H1 (cell line): ENCODE measurements around the gene CNN3. TPM values are rescaled to one million over a fixed set of nuclear protein-coding genes. Genes with fewer than 3 reads are reported as not detected.

ENCODE experiments used
- CTCF ChIA-PET: fragments of 300-600 bp; sonication (Branson Sonifier 250); formaldehyde crosslinking; loops from one replicate; lab custom pipeline; 2021; ENCODE audit not compliant: partially characterized antibody; lab: Charles Lee
- POLR2A ChIA-PET: fragments of 300-600 bp; sonication (Branson Sonifier 250); formaldehyde crosslinking; loops from one replicate; lab custom pipeline; 2021; ENCODE audit warnings: inconsistent platforms; ENCODE audit not compliant: partially characterized antibody; lab: Charles Lee
- DNase-seq, 2 experiments: peaks; one replicate each; pipeline versions ENCODE4 v3.0.0 to v3.0.0-alpha.2; 2010 to 2022; ENCODE audit warnings: low spot score in 2 of 2, low read depth in 1 of 2, mixed read lengths in 1 of 2
- FAIRE-seq: peaks from 2 replicates; lab custom pipeline; 2011; peaks lifted over from hg19 to GRCh38; lab: Jason Lieb, UNC
- H2AFZ ChIP-seq: 2 replicates; pipeline ENCODE4 v1.8.1; 2012; ENCODE audit warnings: low read length, inconsistent platforms
- H2AK5ac ChIP-seq: 2 replicates; pipeline ENCODE4 v1.6.1; 2013; ENCODE audit warnings: low read depth, low read length
- H2BK120ac ChIP-seq: replicated peaks from 2 replicates; pipeline ENCODE3; 2013; ENCODE audit warnings: low read depth, low read length, inconsistent platforms
- H2BK12ac ChIP-seq: 2 replicates; pipeline ENCODE4 v1.6.1; 2013; ENCODE audit warnings: low read depth, low read length
- H2BK15ac ChIP-seq: 2 replicates; pipeline ENCODE4 v1.6.1; 2013; ENCODE audit warnings: low read length
- H2BK20ac ChIP-seq: 2 replicates; pipeline ENCODE4 v1.6.1; 2013; ENCODE audit warnings: low read length
- H2BK5ac ChIP-seq: 2 replicates; pipeline ENCODE4 v1.6.1; 2013; ENCODE audit warnings: low read depth, low read length
- H3K14ac ChIP-seq: 2 replicates; pipeline ENCODE4 v1.6.1; 2013; ENCODE audit warnings: inconsistent platforms; ENCODE audit not compliant: insufficient read length
- H3K18ac ChIP-seq: 2 replicates; pipeline ENCODE4 v1.6.1; 2013; ENCODE audit warnings: low read length; ENCODE audit errors: extremely low read depth
- H3K23ac ChIP-seq: 2 replicates; pipeline ENCODE4 v1.6.1; 2013; ENCODE audit warnings: inconsistent platforms; ENCODE audit not compliant: insufficient read length
- H3K23me2 ChIP-seq: 2 replicates; pipeline ENCODE4 v1.6.1; 2013; ENCODE audit warnings: low read depth, low read length
- H3K27ac ChIP-seq: 2 replicates; pipeline ENCODE4 v1.6.1; 2011; ENCODE audit warnings: low read depth, low read length, inconsistent platforms
- H3K27me3 ChIP-seq, 4 experiments: replicated peaks in 1 of 4; 1 replicate in 1 of 4; 2 replicates in 3 of 4; pipeline versions ENCODE4 v1.6.1 to v1.8.1; 2011 to 2013; ENCODE audit warnings: low read length in 3 of 4, mild to moderate bottlenecking in 3 of 4, inconsistent platforms in 2 of 4, mixed read lengths in 2 of 4, moderate library complexity in 1 of 4; ENCODE audit not compliant: control insufficient read depth in 3 of 4, insufficient read depth in 3 of 4; ENCODE audit errors: extremely low read depth in 1 of 4
- H3K36me3 ChIP-seq, 4 experiments: 2 replicates each; pipeline versions ENCODE4 v1.6.1 to v1.8.1; 2011 to 2013; ENCODE audit warnings: mild to moderate bottlenecking in 4 of 4, low read length in 3 of 4, moderate library complexity in 2 of 4, control low read depth in 1 of 4, inconsistent platforms in 1 of 4; ENCODE audit not compliant: insufficient read depth in 4 of 4, control insufficient read depth in 2 of 4
- H3K4ac ChIP-seq: replicated peaks from 2 replicates; pipeline ENCODE3; 2013; ENCODE audit warnings: low read length, low read depth, mixed read lengths, inconsistent platforms; ENCODE audit not compliant: insufficient read length
- H3K4me1 ChIP-seq, 4 experiments: replicated peaks in 1 of 4; 1 replicate in 1 of 4; 2 replicates in 3 of 4; pipeline versions ENCODE4 v1.6.1 to v1.8.1; 2011 to 2013; ENCODE audit warnings: low read length in 3 of 4, inconsistent platforms in 2 of 4, mixed read lengths in 1 of 4; ENCODE audit not compliant: insufficient read depth in 4 of 4, control insufficient read depth in 3 of 4
- H3K4me2 ChIP-seq, 2 experiments: 2 replicates each; pipeline versions ENCODE4 v1.6.1 to v1.8.1; 2011 to 2013; ENCODE audit warnings: low read depth in 2 of 2, low read length in 2 of 2, control low read depth in 1 of 2, inconsistent platforms in 1 of 2, mild to moderate bottlenecking in 1 of 2; ENCODE audit not compliant: insufficient read depth in 1 of 2
- H3K4me3 ChIP-seq, 4 experiments: fragments of 200-600, 300-600 bp in 1 of 4; sonication (generic), shearing (Covaris generic), sonication (Bioruptor Twin) in 1 of 4; 2 replicates each; pipeline versions ENCODE4 v1.5.1 to v1.8.1; 2011 to 2016; ENCODE audit warnings: low read length in 4 of 4, low read depth in 3 of 4, control low read depth in 2 of 4, inconsistent platforms in 2 of 4, mild to moderate bottlenecking in 2 of 4, mixed read lengths in 1 of 4, moderate library complexity in 1 of 4; ENCODE audit not compliant: insufficient read depth in 2 of 4; ENCODE audit errors: extremely low read depth in 1 of 4
- H3K56ac ChIP-seq: replicated peaks from 2 replicates; pipeline ENCODE3; 2013; ENCODE audit warnings: low read depth, mild to moderate bottlenecking, mixed read lengths, low read length, inconsistent platforms; ENCODE audit not compliant: insufficient read length
- H3K79me1 ChIP-seq: 2 replicates; pipeline ENCODE4 v1.6.1; 2013; ENCODE audit warnings: low read depth, low read length, control low read depth
- H3K79me2 ChIP-seq, 2 experiments: 2 replicates each; pipeline versions ENCODE4 v1.6.1 to v1.8.1; 2012 to 2013; ENCODE audit warnings: low read length in 2 of 2, mild to moderate bottlenecking in 2 of 2, inconsistent platforms in 1 of 2; ENCODE audit not compliant: insufficient read depth in 2 of 2, control insufficient read depth in 1 of 2
- H3K9ac ChIP-seq, 4 experiments: replicated peaks in 1 of 4; 1 replicate in 1 of 4; 2 replicates in 3 of 4; pipeline versions ENCODE4 v1.6.1 to v1.8.1; 2011 to 2013; ENCODE audit warnings: low read depth in 3 of 4, low read length in 3 of 4, control low read depth in 2 of 4, mild to moderate bottlenecking in 2 of 4, moderate library complexity in 2 of 4, inconsistent platforms in 1 of 4; ENCODE audit errors: extremely low read depth in 1 of 4
- H3K9me3 ChIP-seq, 2 experiments: 2 replicates each; pipeline versions ENCODE4 v1.6.1 to v1.8.1; 2012 to 2013; ENCODE audit warnings: mild to moderate bottlenecking in 2 of 2, moderate library complexity in 2 of 2, control low read depth in 1 of 2, inconsistent platforms in 1 of 2, low read depth in 1 of 2, low read length in 1 of 2, mixed read lengths in 1 of 2; ENCODE audit not compliant: insufficient read depth in 2 of 2
- H4K20me1 ChIP-seq, 2 experiments: replicated peaks in 1 of 2; 2 replicates each; pipeline versions ENCODE3 to v1.8.1; 2011 to 2013; ENCODE audit warnings: inconsistent platforms in 2 of 2, low read length in 2 of 2, mild to moderate bottlenecking in 1 of 2; ENCODE audit not compliant: insufficient read depth in 2 of 2, control insufficient read depth in 1 of 2
- H4K5ac ChIP-seq: 2 replicates; pipeline ENCODE4 v1.6.1; 2013; ENCODE audit warnings: low read length, low read depth, mixed read lengths, inconsistent platforms; ENCODE audit not compliant: insufficient read length
- H4K8ac ChIP-seq: 2 replicates; pipeline ENCODE4 v1.8.0; 2013; ENCODE audit warnings: mild to moderate bottlenecking, moderate library complexity, low read length, inconsistent platforms; ENCODE audit not compliant: insufficient read depth; ENCODE audit errors: extremely low read depth
- H4K91ac ChIP-seq: replicated peaks from 2 replicates; pipeline ENCODE3; 2013; ENCODE audit warnings: low read length, mixed read lengths, inconsistent platforms; ENCODE audit not compliant: insufficient read length
- JUND ChIP-seq: IDR thresholded peaks from 2 replicates; pipeline ENCODE4 v1.6.1; 2011; ENCODE audit warnings: mild to moderate bottlenecking, improper control_type of control experiment, low read length
- NRF1 ChIP-seq: IDR thresholded peaks from 2 replicates; pipeline ENCODE4 v1.6.1; 2011; ENCODE audit warnings: mild to moderate bottlenecking, low read depth, low read length, improper control_type of control experiment
- POLR2A ChIP-seq, 2 experiments: IDR thresholded peaks; 1 replicate in 1 of 2; 2 replicates in 1 of 2; pipeline ENCODE4 v1.6.1; 2011; ENCODE audit warnings: low read depth in 2 of 2, low read length in 2 of 2, mild to moderate bottlenecking in 2 of 2; ENCODE audit errors: control extremely low read depth in 1 of 2
- POLR2AphosphoS5 ChIP-seq: IDR thresholded peaks from 2 replicates; pipeline ENCODE4 v1.6.1; 2011; ENCODE audit warnings: low read depth, low read length
- RBBP5 ChIP-seq: IDR thresholded peaks from 2 replicates; pipeline ENCODE4 v1.7.1; 2012; ENCODE audit warnings: low read depth, mild to moderate bottlenecking, inconsistent platforms, low read length, moderate library complexity, borderline replicate concordance
- SIN3A ChIP-seq, 2 experiments: IDR thresholded peaks in 1 of 2; conservative IDR thresholded peaks in 1 of 2; 2 replicates each; pipeline ENCODE4 v1.6.1; 2011 to 2012; ENCODE audit warnings: low read length in 2 of 2, improper control_type of control experiment in 1 of 2, low read depth in 1 of 2, mild to moderate bottlenecking in 1 of 2
- SIRT6 ChIP-seq: IDR thresholded peaks from one replicate; pipeline ENCODE4 v1.7.1; 2012; ENCODE audit warnings: low read length, inconsistent platforms
- SP4 ChIP-seq: IDR thresholded peaks from 2 replicates; pipeline ENCODE4 v1.6.1; 2012; ENCODE audit warnings: low read length, inconsistent platforms
- TAF1 ChIP-seq: IDR thresholded peaks from 2 replicates; pipeline ENCODE4 v1.6.1; 2011; ENCODE audit warnings: mild to moderate bottlenecking, low read depth, low read length
- TAF7 ChIP-seq: optimal IDR thresholded peaks from 2 replicates; pipeline ENCODE3; 2011; ENCODE audit warnings: low read depth, mild to moderate bottlenecking, inconsistent platforms, low read length, moderate library complexity, borderline replicate concordance
- TCF12 ChIP-seq: IDR thresholded peaks from 2 replicates; pipeline ENCODE4 v1.6.1; 2011; ENCODE audit warnings: low read depth, mild to moderate bottlenecking, low read length
- TEAD4 ChIP-seq: IDR thresholded peaks from 2 replicates; pipeline ENCODE4 v1.6.1; 2012; ENCODE audit warnings: low read depth, low read length, inconsistent platforms, mixed read lengths
- WGBS, 2 experiments: shearing (Covaris generic) in 1 of 2; methylation state at CpG; one replicate each; pipeline versions ENCODE4 v1.1.6 to v1.1.7; 2013 to 2015; ENCODE audit warnings: low lambda C conversion rate in 2 of 2, mixed read lengths in 2 of 2, inconsistent platforms in 1 of 2, low coverage in 1 of 2, missing lambda C conversion rate in 1 of 2; ENCODE audit not compliant: insufficient replicate concordance in 2 of 2, insufficient coverage in 1 of 2, insufficient read length in 1 of 2; ENCODE audit errors: extremely low coverage in 1 of 2, missing lambda C conversion rate in 1 of 2; 5-methylcytosine and 5-hydroxymethylcytosine counted together
- polyA plus RNA-seq, 7 experiments: library from polyadenylated mRNA; depleted of rRNA in 3 of 7; stranded (reverse) in 5 of 7; unstranded in 2 of 7; fragments of >200 nt in 5 of 7; fragments of 200-250 nt in 2 of 7; gene quantifications; 1 replicate in 5 of 7; 2 replicates in 1 of 7; 4 replicates in 1 of 7; pipeline versions ENCODE4 v1.2.1 to v1.2.3, GENCODE V29; 2011 to 2013; ENCODE audit warnings: missing spikeins in 2 of 7, mixed read lengths in 2 of 7
- total RNA-seq: library from RNA; stranded (reverse); fragmentation: NEBNext Ultra II Directional; extraction: Animal tissue kit (Norgen Biotek cat#: 25700); gene quantifications from 2 replicates; pipeline ENCODE4 v1.2.1, GENCODE V29; 2021
- TF ChIP-seq, protein P1 (sequence below): IDR thresholded peaks from 2 replicates; pipeline ENCODE4 v1.6.1; 2012; ENCODE audit warnings: inconsistent platforms
- TF ChIP-seq, protein P2 (sequence below): IDR thresholded peaks from 2 replicates; pipeline ENCODE4 v1.6.1; 2012; ENCODE audit warnings: inconsistent platforms

Gene CNN3
- total and polyA plus RNA-seq, 2 of the 8 experiments (the other 6 are each of a cell fraction or from before 2014, with no cell fraction given): 134 to 266 TPM

DNA sequence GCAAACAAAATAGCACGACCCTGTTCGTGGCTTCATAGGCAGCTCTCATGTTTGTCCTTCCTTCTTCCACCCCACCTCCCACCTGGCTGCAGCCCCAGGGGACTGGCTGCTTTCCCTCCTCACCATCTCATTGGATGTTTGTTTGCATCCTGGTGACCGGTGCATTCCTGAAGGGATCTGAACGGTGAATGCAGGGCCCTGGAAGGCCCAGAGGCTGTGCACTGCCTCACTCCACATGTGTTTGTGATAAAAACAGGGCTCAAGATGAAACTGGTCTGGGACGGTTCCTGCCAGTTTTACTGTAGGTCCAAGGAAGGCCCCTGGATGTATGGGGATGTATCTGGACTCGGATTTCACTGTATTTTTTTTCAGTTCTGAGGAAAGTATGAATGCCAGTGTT lies 42.8 kb downstream of the CNN3 start:
- Histone ChIP-seq H3K23me2 (no peaks in the 10 kb centered on the region), H3K79me2 (no peaks in the 10 kb centered on the region), H4K5ac (no peak overlapping the region), H2AFZ (no peak overlapping the region), H3K27ac (no peak overlapping the region), H3K9me3 (no peaks in the 10 kb centered on the region), H3K36me3 (no peaks in the 10 kb centered on the region; a peak in 1 of 8 replicates), H3K4me2 (peak overlapping the region in 1 of 2 experiments; percentile 3; a peak in 1 of 4 replicates), H3K4me1 (peaks cover 7 to 38% (median 21%) of the 10 kb centered on the region in 4 experiments), H3K79me1 (no peaks in the 10 kb centered on the region), H4K91ac (no peak overlapping the region), H3K9ac (no peak overlapping the region), H4K8ac (no peak overlapping the region), H2BK15ac (no peak overlapping the region), H3K56ac (no peak overlapping the region), H3K14ac (no peak overlapping the region), H4K20me1 (no peaks in the 10 kb centered on the region), H3K23ac (no peak overlapping the region), H3K4ac (no peak overlapping the region), H3K18ac (no peak overlapping the region), H2BK20ac (no peak overlapping the region), H2BK120ac (no peak overlapping the region), H3K4me3 (no peak overlapping the region; a peak in 1 of 8 replicates), H2AK5ac (no peak overlapping the region; the same call in 1 of the 2 replicates), H2BK5ac (no peak overlapping the region), H2BK12ac (no peak overlapping the region; the same call in 1 of the 2 replicates), H3K27me3 (peaks cover 0 to 1% (median 0%) of the 10 kb centered on the region in 4 experiments; a peak in 1 of 7 replicates)
- POLR2A ChIA-PET: interaction anchor here (0.9 to 1.9 kb wide), 4 partner anchors 9 to 40 kb away, joined by 3 to 5 read pairs (median 4); no protein-coding TSS in a partner anchor
- peak; percentile 97 for FAIRE-seq
- WGBS, 2 experiments: 25% methylated on average over 6 of the region's 6 CpGs; no CpG with 5 or more reads in 1 of the 2 experiments
- peak; percentile 43 to 52 for DNase-seq
- CTCF ChIA-PET: interaction anchor here (0.8 to 4.5 kb wide), 3 partner anchors 15 to 30 kb away, joined by 3 to 27 read pairs (median 3); no protein-coding TSS in a partner anchor
- TF ChIP-seq SP4 (no peak), JUND (no peak), TAF7 (no peak), POLR2A (IDR thresholded peaks at IDR 0.05; ENCODE audit: control extremely low read depth in 1 of 2, low read depth in 2 of 2, low read length in 2 of 2) (peak in 1 of 2 experiments; percentile 26; a peak in 1 of 3 replicates), POLR2AphosphoS5 (no peak), TAF1 (peak; percentile 40; the same call in 1 of the 2 replicates), TCF12 (no peak), TEAD4 (peak; percentile 74; the same call in 1 of the 2 replicates), SIRT6 (no peak), NRF1 (no peak), RBBP5 (no peak), SIN3A (conservative IDR thresholded peaks at IDR 0.05 in 1 of 2, IDR thresholded peaks at IDR 0.05 in 1 of 2; ENCODE audit: low read depth in 1 of 2, low read length in 2 of 2) (no peak)
- TF ChIP-seq, protein P1, sequence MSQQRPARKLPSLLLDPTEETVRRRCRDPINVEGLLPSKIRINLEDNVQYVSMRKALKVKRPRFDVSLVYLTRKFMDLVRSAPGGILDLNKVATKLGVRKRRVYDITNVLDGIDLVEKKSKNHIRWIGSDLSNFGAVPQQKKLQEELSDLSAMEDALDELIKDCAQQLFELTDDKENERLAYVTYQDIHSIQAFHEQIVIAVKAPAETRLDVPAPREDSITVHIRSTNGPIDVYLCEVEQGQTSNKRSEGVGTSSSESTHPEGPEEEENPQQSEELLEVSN: peak; percentile 82
- TF ChIP-seq, protein P2, sequence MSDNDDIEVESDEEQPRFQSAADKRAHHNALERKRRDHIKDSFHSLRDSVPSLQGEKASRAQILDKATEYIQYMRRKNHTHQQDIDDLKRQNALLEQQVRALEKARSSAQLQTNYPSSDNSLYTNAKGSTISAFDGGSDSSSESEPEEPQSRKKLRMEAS: peak; percentile 61; the same call in 1 of the 2 replicates
